ENCODE data around the gene NDRG4.

The NDRG4 gene

GRCh38 chr16:58499092-58499511 lies 841 bp upstream of the NDRG4 start:
- Histone ChIP-seq H3K27ac (ENCODE audit: low read depth, low read length) (no peak overlapping the region), H3K4me1 (ENCODE audit: control insufficient read depth, low read length) (peaks cover 20% of the 10 kb centered on the region), H4K20me1 (ENCODE audit: control insufficient read depth, insufficient read depth, low read depth, low read length) (peaks cover 4% of the 10 kb centered on the region; the same call in 1 of the 2 replicates), H3K36me3 (ENCODE audit: control insufficient read depth, low read length) (no peaks in the 10 kb centered on the region), H3K9me2 (replicated peaks; ENCODE audit: control insufficient read depth, low read length) (no peaks in the 10 kb centered on the region), H3K4me2 (ENCODE audit: low read length) (no peak overlapping the region), H3K9me3 (ENCODE audit: control insufficient read depth, insufficient read depth, low read length) (no peaks in the 10 kb centered on the region), H3K79me2 (ENCODE audit: control insufficient read depth, low read length) (no peaks in the 10 kb centered on the region), H3K4me3 (ENCODE audit: low read length) (no peak overlapping the region), H3F3A (ENCODE audit: control insufficient read depth, insufficient read depth) (0 out of 2 replicates have a peak, but pooled peaks cover 3% of the 10 kb centered on the region), H3K27me3 (ENCODE audit: control insufficient read depth, low read length) (peaks cover 31% of the 10 kb centered on the region)
- no peak for TF ChIP-seq EZH2phosphoT487 (IDR thresholded peaks at IDR 0.05; ENCODE audit: borderline replicate concordance, low read length)
- TF ChIP-seq CTCF (IDR thresholded peaks at IDR 0.05; ENCODE audit: low read depth, low read length, poor library complexity, severe bottlenecking) = no peak

DNA sequence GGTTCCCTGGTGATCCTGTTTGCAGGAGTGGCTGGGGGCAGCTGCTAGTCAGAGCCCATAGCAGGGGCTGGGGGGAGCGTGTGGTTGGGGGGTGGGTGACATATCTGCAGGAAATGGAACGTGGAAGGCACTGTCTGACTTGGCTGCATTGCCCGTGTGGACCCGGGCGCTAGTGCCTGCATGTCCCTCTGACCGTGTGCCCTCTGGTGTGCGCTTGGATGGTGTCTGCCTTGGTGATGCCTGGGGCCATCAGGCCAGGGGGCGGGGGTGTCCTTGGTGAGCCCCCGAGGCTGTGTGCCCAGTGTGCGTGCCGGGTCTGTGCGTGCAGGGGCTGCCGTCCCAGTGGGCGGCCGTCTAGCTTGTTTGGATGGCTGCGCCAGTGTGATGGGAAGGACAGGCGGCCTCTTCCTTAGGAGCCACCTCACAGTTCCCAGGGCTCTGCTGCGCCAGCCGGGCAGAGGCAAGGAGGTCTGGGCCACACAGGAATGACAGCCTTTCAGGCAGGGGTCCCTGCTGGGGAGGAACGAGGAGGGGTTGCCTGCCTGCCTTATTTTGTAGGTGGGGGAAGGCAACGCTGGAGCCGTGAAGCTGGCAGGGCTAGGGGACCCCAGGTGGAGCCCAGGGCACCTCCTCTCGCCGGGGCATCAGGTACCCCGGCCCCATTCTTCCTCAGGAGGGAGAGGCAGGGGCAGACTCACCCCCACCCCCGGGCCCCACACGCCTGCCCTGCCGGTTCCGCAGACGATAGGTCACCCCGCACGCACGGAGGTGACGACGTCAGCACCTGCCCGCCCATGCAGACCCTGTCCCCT lies 693 bp downstream of the NDRG4 start:
- H3K9me2 ChIP-seq (replicated peaks; ENCODE audit: control insufficient read depth, low read length) = no peaks in the 10 kb centered on the region
- peak overlapping the region; percentile 63 for H3K4me3 ChIP-seq (ENCODE audit: low read length)
- peaks cover 4% of the 10 kb centered on the region; the same call in 1 of the 2 replicates for H4K20me1 ChIP-seq (ENCODE audit: control insufficient read depth, insufficient read depth, low read depth, low read length)
- peaks cover 28% of the 10 kb centered on the region for H3K27me3 ChIP-seq (ENCODE audit: control insufficient read depth, low read length)
- peaks cover 20% of the 10 kb centered on the region for H3K4me1 ChIP-seq (ENCODE audit: control insufficient read depth, low read length)
- H3K4me2 ChIP-seq (ENCODE audit: low read length) = peak overlapping the region; percentile 80
- H3K36me3 ChIP-seq (ENCODE audit: control insufficient read depth, low read length) = no peaks in the 10 kb centered on the region
- TF ChIP-seq EZH2phosphoT487 (IDR thresholded peaks at IDR 0.05; ENCODE audit: borderline replicate concordance, low read length) = no peak
- no peak for TF ChIP-seq CTCF (IDR thresholded peaks at IDR 0.05; ENCODE audit: low read depth, low read length, poor library complexity, severe bottlenecking)
- 0 out of 2 replicates have a peak, but pooled peaks cover 3% of the 10 kb centered on the region for H3F3A ChIP-seq (ENCODE audit: control insufficient read depth, insufficient read depth)
- no peak overlapping the region for H3K27ac ChIP-seq (ENCODE audit: low read depth, low read length)
- no peaks in the 10 kb centered on the region for H3K79me2 ChIP-seq (ENCODE audit: control insufficient read depth, low read length)
- H3K9me3 ChIP-seq (ENCODE audit: control insufficient read depth, insufficient read depth, low read length) = no peaks in the 10 kb centered on the region

GRCh38 chr16:58501242-58502131 lies 1.5 kb downstream of the NDRG4 start:
- Histone ChIP-seq H3K4me2 (ENCODE audit: low read length) (peak overlapping the region; percentile 80), H3K9me2 (replicated peaks; ENCODE audit: control insufficient read depth, low read length) (no peaks in the 10 kb centered on the region), H3K79me2 (ENCODE audit: control insufficient read depth, low read length) (no peaks in the 10 kb centered on the region), H3K4me3 (ENCODE audit: low read length) (peak overlapping the region; percentile 63), H3K27ac (ENCODE audit: low read depth, low read length) (no peak overlapping the region), H3K36me3 (ENCODE audit: control insufficient read depth, low read length) (no peaks in the 10 kb centered on the region), H3K9me3 (ENCODE audit: control insufficient read depth, insufficient read depth, low read length) (no peaks in the 10 kb centered on the region), H4K20me1 (ENCODE audit: control insufficient read depth, insufficient read depth, low read depth, low read length) (peaks cover 4% of the 10 kb centered on the region; the same call in 1 of the 2 replicates), H3F3A (ENCODE audit: control insufficient read depth, insufficient read depth) (0 out of 2 replicates have a peak, but pooled peaks cover 3% of the 10 kb centered on the region), H3K4me1 (ENCODE audit: control insufficient read depth, low read length) (peaks cover 20% of the 10 kb centered on the region), H3K27me3 (ENCODE audit: control insufficient read depth, low read length) (peaks cover 26% of the 10 kb centered on the region)
- TF ChIP-seq EZH2phosphoT487 (IDR thresholded peaks at IDR 0.05; ENCODE audit: borderline replicate concordance, low read length) (no peak), CTCF (IDR thresholded peaks at IDR 0.05; ENCODE audit: low read depth, low read length, poor library complexity, severe bottlenecking) (no peak)

Measured in DOHH2 (cell line).